Measurements from ENCODE around the gene MRPL32.

MRPL32 gene

DNA sequence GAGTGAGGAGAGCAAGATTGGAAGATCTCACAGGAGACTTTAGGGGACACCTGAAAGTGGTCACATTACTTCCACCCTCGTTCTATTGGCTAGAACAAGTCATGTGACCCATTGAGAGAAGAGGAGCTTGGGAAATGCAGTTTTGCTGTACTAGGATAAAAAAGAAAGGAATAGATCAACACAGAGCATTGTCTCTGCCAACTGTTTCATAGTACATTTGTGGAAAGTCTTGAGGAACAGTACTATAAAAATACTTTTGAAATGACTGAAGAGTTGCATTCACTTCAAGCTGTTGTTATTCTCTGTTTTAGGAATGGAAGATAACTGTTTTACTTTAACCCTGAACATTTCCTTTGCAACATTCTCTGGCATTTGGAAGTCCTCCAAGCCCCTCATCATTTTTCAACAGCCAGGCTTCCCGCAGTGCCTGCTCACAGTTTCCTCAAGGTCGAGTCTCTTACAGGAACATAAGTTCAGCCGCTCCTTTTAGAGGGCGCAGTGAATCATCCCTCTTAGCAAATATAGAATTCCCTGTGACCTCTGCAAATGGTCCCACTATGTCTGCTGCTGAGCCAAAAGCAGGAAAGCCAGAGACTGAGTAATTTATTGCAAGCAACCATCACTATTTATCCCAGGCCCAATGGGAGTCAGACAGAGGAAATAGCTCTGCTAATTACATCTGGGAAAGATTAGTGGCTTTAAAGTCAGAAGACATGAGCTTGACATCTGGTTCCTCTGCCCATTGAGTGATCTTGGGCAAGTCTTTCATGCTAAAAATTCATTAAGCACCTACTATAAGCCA, 40.7 kb downstream of the MRPL32 start:
- DNase-seq = peak; percentile 56

GRCh38 chr7:42976371-42976770, 44.2 kb downstream of the MRPL32 start:
- DNase-seq = no peak

- DNase-seq = no peak
These were observed 46.3 kb downstream of the MRPL32 start for GRCh38 chr7:42978496-42978895.

GRCh38 chr7:42980084-42980483, 47.9 kb downstream of the MRPL32 start:
- DNase-seq = no peak

- DNase-seq = no peak
These were observed 48.3 kb downstream of the MRPL32 start for GRCh38 chr7:42980514-42980913.

DNA sequence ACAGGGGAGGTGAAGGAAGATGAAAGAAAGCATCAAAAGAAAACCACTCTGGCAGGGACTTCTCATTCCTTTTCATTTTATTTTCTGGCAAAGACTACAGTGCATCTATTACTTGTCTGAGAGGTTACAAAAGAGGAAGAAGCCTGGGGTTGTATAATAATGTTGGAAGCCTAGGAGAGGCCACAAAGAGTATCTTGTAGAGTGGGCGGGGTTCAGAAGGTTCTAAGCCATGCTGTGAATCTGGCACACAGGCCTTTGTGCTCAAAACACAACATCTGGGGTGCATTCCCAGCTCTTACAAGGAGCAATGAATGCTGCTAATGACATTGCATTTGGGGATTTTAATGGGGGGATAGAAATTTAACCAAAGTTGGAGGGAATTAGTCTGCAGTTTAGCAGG, 49.4 kb downstream of the MRPL32 start:
- DNase-seq = no peak

DNA sequence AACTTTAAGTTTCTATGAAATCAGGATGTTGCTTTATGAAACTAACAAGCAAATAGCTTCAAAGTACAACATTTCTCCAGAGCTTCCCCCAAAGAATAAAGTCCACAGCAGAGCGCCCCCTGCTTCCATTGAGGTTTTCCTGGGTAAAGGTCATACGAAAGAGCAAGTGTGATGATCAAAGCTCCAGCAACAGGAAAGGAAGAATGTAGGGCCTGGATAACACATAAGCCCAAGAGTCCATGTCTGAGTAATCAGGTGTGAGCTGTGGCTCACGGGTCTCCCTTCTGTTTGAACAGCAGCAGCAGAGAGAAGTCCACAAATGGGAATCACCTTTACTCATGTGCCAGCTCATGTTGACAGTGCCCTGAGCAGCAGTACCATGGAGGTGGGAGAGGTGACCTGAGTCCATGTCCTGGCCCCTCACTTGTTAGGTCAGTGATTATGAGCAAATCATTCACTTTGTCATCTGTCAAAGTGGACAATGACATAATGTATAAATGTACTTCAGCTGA, 50.5 kb downstream of the MRPL32 start:
- DNase-seq = no peak

DNA sequence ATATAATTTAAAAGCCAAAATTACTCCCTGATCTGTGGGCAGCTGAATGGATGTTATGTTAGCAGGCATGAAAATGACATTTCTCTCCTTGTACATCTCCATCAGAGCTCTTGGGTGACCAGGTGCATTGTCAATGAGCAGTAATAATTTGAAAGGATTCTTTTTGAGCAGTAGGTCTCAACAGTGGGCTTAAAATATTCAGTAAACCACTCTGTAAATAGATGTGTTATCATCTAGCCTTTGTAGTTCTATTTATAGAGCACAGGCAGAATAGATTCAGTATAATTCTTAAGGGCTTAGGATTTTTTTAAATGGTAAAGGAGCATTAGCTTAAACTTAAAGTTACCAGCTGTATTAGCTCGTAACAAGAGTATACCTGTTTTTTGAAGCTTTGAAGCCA, 52.0 kb downstream of the MRPL32 start:
- no peak for DNase-seq

- no peak for DNase-seq
These were observed 54.0 kb downstream of the MRPL32 start for GRCh38 chr7:42986213-42986612.

DNA sequence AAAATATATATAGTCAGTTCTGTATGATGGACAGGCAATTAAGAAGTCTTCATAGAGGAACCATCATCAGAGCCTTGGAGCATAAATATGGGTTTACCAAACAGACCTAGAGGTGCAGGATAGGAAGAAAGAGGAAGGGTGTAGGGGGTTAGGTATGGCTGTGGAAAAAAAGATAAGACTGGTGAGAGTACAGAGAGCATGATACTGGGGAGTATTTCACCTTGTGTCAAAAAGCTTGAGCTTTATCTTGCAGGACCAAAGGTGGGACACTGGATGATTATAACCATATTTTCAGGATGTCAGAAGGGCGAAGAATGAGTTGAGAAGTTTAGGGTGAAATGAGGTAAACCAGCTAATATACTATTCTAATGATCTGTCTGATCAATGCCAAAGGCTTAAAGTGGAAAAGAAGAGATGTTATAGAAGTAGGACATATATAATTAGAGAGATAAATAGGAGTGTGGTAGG, 54.6 kb downstream of the MRPL32 start:
- DNase-seq = no peak
